ENCODE data around the gene ARCN1.
"Not testable (repeated sequence)": the region's sequence is repeated elsewhere in the genome, so short reads cannot be mapped to it uniquely, and the experiment has no call there.

Gene ARCN1

DNA sequence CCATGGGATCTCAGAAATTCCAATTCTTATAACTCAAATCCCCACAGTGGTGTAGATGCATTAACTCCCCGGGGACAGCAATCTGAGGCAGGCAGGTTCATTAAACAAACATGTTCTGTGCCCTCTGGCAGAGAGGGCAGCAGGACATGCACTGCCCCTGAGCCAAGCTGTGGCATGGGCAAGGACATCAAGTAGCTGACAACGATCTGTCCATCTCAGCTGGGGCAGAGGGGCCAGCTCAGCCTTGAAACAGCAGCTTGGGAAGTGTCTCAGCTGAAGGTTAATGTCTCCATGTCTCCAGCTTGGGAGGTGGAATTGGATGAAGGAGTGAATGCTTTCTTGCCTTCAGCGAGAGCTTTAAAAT lies 27.6 kb upstream of the ARCN1 start:
- DNase-seq (ENCODE audit: low read depth in 2 of 2), result no peak

DNA sequence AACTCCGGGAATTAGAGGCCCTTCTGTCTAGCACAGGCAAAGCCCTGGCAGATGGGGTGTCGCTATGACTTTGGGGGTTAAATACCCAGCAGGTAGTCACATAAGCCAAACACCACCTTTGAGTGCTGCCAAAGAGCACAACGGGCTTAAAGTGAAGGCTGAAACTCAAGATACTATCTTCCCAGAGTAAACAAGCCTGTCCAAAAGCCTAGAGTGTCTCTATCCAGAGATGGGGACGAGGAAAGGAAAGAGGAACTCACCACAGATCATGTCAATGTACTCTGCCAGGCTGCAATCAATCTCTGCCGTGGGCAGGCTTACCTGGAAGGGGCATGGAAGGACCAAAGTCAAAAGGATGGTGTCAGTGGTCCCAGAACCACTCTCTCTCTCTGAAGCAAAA lies 26.7 kb upstream of the ARCN1 start:
- no peak for DNase-seq (ENCODE audit: low read depth in 2 of 2)

DNA sequence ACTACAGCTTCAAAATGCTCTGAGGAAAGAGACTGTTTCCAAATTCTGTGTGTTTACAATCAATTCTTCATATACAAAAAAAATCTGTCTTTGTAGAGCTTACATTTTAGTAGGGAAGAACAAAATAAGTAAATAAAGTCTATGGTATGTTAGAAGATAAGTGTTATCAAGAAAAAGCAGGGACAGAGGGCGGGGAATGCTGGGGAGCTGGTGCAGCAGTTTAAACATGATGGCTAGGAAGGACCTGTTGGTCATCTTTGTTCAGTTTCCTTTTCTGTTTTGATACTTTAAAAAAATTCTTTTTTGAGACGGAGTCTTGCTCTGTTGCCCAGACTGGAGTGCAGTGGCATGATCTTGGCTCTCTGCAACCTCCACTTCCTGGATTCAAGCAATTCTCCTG lies 25.1 kb upstream of the ARCN1 start:
- DNase-seq (ENCODE audit: low read depth in 2 of 2), result no peak

DNA sequence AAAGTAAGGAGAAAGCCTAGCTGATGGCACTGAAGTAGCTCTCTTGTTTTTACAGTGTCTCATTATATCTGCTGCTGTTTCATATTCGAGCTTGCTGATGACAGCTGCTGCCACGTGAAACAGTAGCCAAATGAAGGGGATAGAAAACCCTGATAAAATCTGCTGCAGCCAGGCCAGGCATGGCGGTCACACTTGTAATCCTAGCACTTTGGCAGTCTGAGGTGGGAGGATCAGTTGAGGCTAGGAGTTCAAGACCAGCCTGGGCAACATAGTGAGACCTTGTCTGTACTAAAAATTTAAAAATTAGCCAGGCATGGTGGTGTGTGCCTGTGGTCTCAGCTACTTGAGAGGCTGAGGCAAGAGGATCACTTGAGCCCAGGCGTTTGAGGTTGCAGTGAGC lies 19.9 kb upstream of the ARCN1 start:
- no peak for DNase-seq (ENCODE audit: low read depth in 2 of 2)

DNA sequence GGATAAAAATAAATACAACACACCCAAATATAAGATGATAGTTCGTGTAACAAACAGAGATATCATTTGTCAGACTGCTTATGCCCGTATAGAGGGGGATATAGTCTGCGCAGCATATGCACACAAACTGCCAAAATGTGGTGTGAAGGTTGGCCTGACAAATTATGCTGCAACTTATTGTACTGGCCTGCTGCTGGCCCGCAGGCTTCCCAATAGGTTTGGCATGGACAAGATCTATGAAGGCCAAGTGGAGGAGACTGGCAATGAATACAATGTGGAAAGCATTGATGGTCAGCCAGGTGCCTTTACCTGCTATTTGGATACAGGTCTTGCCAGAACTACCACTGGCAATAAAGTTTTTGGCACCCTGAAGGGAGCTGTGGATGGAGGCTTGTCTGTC lies 11.4 kb upstream of the ARCN1 start:
- no peak for DNase-seq (ENCODE audit: low read depth in 2 of 2)

- no peak for DNase-seq (ENCODE audit: low read depth in 2 of 2)
Observed at GRCh38 chr11:118565051-118565450, 7.2 kb upstream of the ARCN1 start.

- DNase-seq (ENCODE audit: low read depth in 2 of 2), result no peak
Observed at GRCh38 chr11:118569670-118570069, 2.5 kb upstream of the ARCN1 start.

DNA sequence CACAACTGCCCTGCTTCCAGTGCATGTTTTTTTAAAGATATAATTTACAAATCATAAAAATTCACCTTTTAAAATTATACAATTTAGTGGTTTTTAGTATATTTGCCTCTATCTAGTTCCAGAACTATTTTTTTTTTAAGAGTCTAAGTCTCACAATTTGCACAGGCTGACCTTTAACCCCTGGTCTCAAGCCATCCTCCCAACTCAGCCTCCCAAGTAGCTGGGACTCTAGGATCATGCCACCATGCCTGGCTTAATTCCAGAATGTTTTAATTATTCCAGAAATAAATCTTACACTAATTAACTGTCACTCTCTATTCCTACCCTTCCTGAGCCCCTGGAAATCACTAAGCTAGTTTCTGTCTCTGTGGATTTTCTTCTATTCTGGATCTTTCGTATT lies 1.4 kb upstream of the ARCN1 start:
- DNase-seq (ENCODE audit: low read depth in 2 of 2), result no peak

- DNase-seq (ENCODE audit: low read depth in 2 of 2), result not testable (repeated sequence)
Observed at GRCh38 chr11:118571701-118572060, 528 bp upstream of the ARCN1 start.

- peak in 1 of 2 donors; percentile 11 for DNase-seq (ENCODE audit: low read depth in 2 of 2)
Observed at GRCh38 chr11:118572981-118573550, 857 bp downstream of the ARCN1 start.

DNA sequence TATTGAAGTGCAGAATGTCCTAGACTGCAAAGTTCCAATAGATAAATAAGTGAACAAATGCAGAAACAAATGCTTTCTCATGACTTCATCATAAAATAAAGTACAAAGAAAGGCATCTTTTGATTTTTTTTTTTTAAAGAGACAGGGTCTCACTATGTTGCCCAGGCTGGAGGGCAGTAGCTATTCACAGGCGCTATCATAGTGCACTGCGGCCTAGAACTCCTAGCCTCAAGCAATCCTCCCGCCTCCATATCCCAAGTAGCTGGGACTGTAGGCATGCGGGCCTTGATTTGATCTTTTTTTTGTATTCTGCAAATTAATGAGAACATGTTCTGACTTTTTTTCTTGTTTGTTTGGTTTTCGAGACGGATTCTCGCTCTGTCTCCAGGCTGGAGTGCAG lies 2.4 kb downstream of the ARCN1 start:
- DNase-seq (ENCODE audit: low read depth in 2 of 2), result no peak

GRCh38 chr11:118577995-118578394 lies 5.8 kb downstream of the ARCN1 start:
- not testable (repeated sequence) for DNase-seq (ENCODE audit: low read depth in 2 of 2)

- no peak for DNase-seq (ENCODE audit: low read depth in 2 of 2)
Observed at GRCh38 chr11:118581057-118581456, 8.8 kb downstream of the ARCN1 start.

DNA sequence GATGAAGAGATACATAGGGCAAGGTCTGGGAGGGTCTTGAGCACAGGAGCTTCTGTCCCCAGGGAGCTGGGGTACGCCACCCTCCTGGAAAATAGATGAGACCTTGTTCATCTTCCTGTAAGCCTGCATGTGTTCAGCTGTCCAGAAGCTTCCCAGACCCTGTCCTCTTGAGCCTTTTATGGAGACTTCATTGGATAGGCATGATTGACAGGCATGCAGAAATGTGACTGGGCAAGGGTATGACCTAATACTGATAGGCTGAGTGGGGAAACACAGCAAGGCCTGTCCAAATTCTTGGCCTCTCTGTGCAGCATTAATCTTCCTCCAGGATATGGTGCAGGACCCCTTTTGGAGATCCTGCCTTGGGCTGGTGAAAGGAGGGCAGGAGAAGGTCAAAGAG lies 15.7 kb downstream of the ARCN1 start:
- DNase-seq (ENCODE audit: low read depth in 2 of 2), result no peak

GRCh38 chr11:118592616-118593367 lies 20.6 kb downstream of the ARCN1 start:
- no peak for DNase-seq (ENCODE audit: low read depth in 2 of 2)

- not testable (repeated sequence) for DNase-seq (ENCODE audit: low read depth in 2 of 2)
Observed at GRCh38 chr11:118594984-118595383, 22.8 kb downstream of the ARCN1 start.

DNA sequence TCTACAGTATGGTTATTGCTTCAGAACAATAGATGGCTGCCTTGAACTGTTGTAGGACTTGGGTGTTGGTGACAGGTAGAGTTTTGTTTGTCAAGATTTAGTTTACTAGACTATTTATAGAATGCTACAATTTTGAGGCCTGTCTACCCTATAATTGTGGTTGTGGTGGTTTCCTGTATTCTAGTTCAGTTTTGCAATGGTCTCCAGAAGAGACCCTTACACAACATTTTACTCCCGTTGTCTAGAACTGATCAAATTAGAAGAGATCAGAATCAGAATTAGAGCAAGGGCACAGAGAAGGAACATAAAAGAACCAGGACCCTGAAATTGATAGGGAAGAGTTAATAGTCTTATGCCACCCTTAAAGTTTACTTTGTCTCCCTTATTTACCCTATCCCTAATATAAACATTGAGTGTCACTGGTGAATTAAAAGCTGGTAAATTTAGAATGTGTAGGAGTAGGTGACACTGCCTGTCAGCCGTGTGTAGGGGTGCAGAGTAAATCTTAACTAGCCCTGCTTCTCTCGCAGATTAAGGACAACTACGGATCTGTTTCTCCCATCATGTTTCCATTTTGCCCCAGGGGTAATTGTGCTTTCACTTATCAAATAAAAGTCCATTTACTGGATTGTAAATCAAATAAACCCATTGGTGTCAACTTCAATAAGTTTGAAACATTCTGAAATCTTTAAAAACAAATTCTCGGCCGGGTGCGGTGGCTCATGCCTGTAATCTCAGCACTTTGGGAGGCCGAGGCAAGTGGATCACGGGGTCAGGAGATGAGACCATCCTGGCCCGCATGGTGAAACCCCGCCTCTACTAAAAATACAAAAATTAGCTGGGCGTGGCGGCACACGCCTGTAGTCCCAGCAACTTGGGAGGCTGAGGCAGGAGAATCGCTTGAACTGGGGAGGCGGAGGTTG lies 24.3 kb downstream of the ARCN1 start:
- DNase-seq (ENCODE audit: low read depth in 2 of 2), result no peak

GRCh38 chr11:118597556-118597955 lies 25.3 kb downstream of the ARCN1 start:
- no peak for DNase-seq (ENCODE audit: low read depth in 2 of 2)

- no peak for DNase-seq (ENCODE audit: low read depth in 2 of 2)
Observed at GRCh38 chr11:118602331-118602730, 30.1 kb downstream of the ARCN1 start.

DNA sequence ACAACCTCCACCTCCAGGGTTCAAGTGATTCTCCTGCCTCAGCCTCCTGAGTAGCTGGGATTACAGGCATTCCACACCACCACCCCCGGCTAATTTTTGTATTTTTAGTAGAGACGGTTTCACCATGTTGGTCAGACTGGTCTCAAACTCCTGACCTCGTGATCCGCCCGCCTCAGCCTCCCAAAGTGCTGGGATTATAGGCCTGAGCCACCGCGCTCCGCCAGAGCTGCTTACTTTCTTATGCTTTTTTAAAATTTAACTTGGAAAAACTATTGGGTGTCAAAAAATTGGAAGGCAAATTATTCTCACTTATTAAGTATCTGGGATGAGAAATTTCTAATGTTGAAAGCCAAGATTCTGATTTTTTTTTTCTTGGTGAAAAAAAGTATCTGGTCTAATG lies 31.5 kb downstream of the ARCN1 start:
- DNase-seq (ENCODE audit: low read depth in 2 of 2), result not testable (repeated sequence)

- no peak for DNase-seq (ENCODE audit: low read depth in 2 of 2)
Observed at GRCh38 chr11:118604566-118604965, 32.4 kb downstream of the ARCN1 start.

GRCh38 chr11:118605116-118605867 lies 33.1 kb downstream of the ARCN1 start:
- DNase-seq (ENCODE audit: low read depth in 2 of 2), result no peak

Data from stimulated activated CD4-positive, alpha-beta T cell treated with anti-CD3 and anti-CD28 coated beads, Interleukin-15, amount 100 ng/mL, for 48 hours (primary cell).